HuH-7.5 (cell line): ENCODE measurements around the gene TRIM62.
"Not testable (repeated sequence)": the region's sequence is repeated elsewhere in the genome, so short reads cannot be mapped to it uniquely, and the experiment has no call there.

Source experiments
- DNase-seq: peaks from one replicate; pipeline ENCODE4 v3.0.0; 2011; ENCODE audit warnings: low spot score

The TRIM62 gene

DNA sequence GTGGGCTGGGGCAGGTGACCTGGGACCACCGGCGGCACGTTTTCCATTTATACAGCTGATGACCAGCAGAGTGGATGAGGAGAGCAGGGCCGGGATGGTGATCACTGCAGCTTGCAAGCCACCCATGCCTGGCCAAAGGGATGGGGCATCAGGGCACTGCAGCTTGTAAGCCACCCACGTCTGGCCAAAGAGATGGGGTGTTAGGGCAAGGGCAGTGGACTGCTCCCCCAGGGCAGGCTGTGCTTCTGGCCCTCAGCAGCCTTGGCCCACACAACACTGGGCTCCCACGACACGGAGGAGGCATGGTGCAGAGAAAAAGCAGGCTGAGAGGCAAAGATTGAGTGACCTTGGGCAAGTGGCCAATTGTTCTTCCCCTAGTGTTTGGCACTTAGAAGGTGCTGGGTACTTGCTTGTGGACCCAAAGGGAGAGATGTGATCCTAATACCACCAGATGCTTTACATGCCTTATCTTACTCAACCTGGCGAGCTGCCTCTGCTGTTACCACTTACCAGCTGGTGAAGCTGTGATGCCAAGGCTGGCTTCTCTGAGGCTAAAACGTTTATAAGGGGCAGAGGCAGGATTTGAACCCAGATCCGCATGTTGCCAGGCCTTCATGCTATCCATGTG, 48.3 kb downstream of the TRIM62 start:
- DNase-seq: no peak

DNA sequence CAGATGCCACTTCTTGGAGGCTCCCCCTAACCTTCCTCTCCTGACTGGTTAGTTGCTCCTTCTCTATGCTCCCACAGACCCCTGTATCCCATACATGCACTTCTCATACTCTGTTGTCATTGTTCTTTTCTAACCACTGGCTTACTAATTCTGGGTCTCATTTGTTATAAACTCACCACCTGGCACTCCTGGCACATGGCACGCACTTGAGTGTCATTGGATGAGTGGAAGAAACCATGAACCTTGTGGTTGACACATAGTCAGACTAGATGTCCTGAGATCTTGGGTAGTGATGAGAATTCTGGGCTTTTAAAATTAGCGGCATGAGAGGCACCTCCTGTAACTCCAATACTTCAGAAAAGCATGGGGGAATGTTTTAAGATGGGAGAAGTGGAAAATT, 49.3 kb downstream of the TRIM62 start:
- no peak for DNase-seq

DNA sequence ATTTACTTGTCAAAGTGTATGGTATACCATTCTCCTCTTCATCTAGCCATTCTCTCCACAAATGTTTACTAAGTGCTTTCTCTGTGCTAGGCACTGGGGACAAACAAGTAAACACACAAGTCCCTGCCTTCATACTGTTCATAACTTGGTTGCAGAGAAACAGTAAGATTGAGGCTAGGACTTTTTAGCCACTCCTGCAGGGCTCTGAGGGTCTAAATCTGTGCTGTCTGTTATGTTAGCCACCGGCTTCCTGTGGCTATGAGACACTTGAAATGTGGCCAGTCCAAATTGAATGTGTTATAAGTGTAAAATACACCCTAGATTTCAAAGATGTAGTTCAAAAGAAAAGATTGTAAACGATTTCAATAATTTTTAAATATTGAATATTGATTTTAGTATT, 50.7 kb downstream of the TRIM62 start:
- DNase-seq: no peak

DNA sequence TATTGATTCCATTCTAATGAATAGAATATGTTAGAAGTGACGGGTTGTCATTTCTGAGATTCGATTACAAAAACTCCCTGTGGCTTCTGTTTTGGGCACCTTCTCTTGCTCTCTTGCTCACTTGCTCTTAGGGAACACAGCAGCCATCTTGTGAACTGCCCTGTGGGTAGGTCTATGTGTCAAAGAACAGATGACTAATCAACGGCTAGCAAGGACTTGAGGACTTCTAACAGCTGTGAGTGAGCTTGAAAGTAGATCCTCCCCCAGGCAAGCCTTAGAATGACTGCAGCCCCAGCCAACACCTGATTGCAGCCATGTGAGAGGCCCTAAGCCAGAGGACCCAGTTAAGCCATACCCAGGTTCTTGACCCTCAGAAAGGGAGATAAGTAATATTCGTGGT, 51.5 kb downstream of the TRIM62 start:
- no peak for DNase-seq

DNA sequence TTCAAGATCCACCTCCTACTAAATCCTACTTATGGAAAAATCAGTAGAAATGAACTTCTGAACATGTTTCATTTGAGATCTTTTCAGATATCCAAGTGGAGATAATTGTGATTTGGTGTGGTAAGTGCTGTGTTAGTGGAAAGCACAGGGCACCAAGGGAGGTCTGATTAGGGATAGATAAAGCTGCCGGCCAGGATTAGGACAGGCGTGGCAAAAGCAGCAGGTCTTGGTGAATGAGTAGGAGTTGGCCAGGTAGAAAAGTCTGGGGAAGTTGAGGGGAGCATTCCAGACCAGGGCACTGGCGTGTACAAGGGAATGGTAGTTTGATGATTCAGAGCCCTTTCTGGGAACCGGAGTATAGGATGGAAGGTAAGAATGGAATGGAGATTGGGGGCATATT, 53.1 kb downstream of the TRIM62 start:
- no peak for DNase-seq

DNA sequence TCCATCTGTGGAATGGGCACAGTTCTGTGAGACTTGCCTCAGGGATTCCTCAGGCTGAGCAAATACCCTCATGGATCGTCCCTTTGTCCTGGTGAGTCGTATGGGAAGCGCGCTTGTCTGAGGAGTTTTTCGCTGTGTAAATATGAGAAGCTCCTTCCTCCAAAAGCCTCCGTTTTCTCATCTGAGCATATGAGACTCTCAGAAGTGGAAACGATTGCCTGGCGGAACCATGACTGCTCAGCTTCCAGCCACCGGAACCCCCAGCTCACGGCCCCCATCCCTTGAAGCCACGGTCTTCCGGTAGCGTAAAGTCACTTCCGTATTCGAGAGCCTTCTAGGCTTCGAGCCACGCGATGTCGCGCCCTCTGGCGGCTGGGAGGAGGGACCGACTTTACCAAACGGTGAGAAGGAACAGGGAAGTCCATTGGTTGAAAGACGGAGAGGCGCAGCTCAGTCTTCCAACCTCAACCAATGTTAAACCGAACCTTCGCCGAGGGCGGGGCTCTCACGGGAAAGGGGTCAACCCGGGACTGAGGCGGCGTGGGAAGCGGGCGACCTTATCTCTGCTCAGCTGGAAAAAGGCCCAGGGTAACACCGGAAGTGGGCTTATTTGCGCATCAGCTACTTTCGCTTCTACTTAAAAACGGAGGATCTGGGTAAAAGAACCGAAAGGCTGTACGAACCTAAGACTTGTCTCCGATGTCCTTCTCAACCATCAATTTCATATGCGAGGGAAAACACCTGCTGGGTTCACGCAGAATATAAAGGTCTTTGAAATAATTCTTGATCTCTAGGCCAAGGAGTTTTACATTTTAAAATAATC, 54.6 kb downstream of the TRIM62 start:
- peak; percentile 82 for DNase-seq

DNA sequence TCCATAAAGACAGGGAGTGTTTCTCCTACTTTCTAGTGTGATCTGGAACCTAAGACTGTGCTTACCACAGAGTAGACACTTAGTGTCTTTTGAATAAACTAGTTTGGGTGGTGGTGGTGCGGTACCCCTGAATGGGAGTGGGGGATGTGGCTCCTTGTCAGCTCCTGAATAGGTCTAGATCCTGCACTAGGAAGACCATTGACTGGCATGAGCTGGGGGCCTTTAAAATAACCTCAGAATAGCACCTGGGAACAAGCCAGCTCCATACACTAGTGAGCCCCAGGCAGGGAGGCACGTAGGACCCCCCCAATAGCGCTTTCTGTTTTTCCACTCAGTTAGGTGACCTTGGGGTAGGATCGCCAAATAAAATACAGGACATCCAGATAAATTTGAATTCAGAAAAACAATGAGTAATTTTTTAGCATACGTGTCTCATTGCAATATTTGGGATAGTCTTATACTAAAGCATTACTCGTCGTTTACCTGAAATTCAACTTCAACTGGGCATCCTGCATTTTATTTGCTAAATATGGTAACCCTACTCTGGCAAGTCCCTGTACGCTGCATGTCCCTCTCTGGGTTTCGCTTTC, 55.3 kb downstream of the TRIM62 start:
- DNase-seq: no peak

DNA sequence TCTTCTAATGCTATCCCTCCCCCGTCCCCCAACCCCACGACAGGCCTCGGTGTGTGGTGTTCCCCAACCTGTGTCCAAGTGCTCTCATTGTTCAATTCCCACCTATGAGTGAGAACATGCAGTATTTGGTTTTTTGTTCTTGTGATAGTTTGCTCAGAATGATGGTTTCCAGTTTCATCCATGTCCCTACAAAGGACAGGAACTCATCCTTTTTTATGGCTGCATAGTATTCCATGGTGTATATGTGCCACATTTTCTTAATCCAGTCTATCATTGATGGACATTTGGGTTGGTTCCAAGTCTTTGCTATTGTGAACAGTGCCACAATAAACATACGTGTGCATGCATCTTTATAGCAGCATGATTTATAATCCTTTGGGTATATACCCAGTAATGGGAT, 57.2 kb downstream of the TRIM62 start:
- not testable (repeated sequence) for DNase-seq

DNA sequence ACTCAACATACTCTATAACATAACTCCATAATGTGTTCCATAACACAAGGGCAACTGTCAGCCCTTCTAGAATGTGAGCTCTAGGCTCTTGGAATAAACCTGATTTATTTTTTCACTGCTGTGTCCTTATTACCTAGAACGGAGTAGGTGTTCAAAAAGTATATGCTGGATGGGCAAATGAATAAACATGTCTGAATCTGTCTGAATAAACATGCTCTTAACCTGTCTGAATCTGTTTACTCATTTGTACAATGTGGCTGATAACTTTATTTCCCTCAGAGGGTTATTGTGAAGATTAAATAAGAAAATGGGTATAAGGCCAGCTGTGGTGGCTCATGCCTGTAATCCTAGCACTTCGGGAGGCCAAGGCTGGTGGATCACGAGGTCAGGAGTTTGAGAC, 58.6 kb downstream of the TRIM62 start:
- DNase-seq: no peak

DNA sequence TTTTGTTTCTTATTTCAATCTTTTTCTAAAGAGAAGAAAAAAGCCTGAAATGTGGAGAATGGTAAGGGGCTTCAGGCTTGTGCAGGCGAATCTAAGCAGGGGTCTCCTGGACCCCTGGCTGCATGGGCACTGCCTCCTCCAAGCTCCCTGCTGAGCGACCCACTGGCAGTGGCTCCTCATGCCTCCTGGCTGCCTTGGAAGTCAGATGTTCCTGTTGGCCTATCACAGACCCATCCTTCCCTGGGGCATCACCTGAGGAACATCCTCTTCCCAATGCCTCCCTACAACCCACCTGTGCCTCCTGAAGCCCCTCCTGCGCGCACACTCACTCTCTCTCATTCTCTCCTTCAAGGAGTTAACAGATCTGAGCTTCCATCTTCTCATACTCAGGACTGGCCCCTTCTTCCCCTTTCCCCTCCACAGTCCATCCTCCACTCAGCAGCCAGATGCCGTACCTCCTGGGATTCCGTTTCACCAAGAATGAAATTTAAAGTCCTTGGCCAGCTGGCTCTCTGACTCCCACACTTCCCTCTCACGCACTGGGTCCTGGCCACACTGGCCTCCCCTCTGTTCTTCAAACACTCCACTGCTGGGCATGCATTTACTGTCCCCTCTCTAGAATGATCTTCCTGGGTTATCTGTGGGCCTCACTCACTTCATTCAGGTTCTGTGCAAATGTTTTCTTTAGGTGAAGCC, 59.2 kb downstream of the TRIM62 start:
- no peak for DNase-seq

DNA sequence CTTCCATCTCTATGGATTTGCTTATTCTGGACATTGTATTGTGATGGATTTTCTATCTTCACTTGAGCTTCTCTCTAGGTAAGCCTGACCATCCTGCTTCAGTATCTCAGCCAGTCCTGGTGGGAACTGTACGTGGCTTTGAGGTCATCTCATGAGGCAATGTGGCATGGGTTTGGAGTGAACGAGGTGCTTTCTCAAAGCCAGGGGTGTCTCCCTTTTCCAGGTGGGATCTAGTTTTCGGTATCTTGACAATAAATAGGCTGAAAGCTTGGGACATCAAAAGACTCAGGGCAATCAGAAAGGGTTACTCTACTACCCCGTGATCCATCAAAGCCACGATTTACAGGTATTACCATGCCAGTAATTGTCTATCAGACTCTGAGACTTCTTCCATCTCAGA, 60.1 kb downstream of the TRIM62 start:
- no peak for DNase-seq

DNA sequence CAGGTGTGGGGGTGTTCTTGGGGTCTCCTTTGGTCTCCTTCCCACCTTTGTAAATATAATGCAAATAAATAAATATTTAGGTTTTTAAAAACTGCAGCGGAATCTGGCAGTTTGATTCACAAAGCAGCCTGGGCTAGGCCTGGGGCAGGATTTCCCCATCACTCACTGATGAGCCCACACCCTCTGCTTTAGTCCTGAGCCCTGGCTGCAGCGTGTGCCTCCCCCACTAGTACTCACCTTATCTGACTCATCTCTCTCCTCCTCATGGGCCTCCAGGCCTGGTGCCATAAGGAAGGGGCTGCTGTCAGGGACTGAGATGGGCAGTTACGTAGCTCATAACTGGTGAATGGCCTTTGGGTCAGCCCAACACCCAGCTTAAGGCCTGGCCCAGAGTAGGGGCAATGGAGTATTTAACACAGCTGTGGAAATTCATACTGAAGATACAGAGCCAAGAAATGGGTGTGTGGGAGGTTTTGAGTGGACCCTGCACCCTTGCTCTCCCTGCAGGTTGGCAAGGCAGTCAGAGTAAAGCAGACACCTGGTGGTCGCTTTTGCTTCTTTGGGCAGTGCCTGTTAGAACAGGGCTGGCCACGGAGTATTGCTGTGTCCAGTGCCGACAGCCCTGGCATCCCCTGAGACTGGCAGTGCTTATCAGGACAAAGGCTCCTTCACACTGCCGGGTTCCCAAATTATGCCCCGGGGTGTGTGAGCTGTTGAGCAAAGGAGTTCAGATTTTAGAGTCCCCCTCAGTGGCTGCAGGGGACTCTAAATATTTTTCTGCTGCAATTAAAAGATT, 61.2 kb downstream of the TRIM62 start:
- no peak for DNase-seq

DNA sequence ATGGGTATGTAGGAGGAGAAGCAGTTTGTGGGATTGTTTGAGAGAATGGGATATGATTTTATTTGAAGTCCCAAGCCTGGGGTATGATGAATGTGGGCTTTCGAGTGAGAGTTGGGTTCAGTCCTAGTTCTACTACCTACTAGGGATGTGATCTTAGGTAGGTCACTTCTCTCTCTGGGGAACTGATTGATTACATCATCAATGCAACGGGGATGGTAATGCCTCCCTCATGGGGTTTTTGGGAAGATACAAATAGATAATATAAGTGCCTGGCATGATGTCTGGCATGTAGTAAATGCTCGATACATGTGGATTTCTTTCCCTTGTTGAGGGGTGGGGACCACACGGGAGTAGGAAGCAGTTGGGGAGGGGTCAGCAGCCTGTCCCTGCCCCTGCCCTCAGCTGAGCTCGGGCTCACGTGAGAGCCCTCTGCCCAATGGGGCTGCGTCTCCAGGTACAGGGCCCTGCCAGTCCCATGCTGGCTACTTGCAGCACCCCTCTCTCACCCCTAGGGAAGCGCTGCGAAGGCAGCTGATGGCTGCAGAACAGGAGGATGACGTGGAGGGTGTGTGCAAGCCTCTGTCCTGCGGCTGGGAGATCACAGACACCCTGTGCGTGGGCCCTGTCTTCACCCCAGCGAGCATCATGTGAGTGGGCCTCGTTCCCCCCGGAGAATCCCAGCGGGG, 62.2 kb downstream of the TRIM62 start:
- DNase-seq: no peak

DNA sequence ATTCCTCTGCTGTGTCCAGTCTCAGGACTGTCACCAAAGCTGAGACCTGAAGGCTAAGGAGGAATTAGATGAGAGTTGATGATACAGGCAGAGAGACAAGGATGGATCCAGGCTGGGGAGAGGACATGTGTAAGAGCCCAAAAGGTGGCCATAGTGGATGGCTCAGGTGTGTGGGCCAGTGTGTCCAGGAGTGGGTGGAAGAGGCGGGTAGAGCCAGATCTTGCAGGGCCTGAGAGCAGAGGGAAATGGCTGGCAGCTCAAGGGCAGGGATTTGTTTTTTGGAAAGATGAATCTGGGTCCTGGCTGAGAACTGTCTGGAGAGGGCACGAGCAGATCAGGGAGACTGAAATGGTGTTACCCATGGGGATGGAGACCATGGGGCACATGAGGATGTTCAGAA, 62.8 kb downstream of the TRIM62 start:
- no peak for DNase-seq

DNA sequence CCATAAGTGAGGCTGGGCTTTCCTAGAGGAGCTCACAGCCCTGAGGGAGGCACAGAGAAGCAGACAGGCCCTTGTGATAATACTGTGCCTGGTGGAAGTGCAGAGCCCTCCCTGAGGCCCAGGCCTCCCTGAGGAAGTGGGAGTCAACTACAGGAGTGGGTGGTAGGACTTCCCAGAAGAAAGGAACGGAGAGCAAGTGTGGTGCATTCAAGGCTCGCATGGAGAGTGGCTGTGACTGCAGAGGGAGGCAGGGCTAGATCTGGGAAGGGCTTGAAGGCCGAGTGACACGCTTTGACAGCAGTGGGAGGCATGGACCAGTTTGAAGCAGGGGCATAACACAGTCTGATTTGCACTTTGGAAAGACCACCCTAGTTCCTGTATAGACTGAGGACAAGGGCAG, 63.6 kb downstream of the TRIM62 start:
- no peak for DNase-seq

DNA sequence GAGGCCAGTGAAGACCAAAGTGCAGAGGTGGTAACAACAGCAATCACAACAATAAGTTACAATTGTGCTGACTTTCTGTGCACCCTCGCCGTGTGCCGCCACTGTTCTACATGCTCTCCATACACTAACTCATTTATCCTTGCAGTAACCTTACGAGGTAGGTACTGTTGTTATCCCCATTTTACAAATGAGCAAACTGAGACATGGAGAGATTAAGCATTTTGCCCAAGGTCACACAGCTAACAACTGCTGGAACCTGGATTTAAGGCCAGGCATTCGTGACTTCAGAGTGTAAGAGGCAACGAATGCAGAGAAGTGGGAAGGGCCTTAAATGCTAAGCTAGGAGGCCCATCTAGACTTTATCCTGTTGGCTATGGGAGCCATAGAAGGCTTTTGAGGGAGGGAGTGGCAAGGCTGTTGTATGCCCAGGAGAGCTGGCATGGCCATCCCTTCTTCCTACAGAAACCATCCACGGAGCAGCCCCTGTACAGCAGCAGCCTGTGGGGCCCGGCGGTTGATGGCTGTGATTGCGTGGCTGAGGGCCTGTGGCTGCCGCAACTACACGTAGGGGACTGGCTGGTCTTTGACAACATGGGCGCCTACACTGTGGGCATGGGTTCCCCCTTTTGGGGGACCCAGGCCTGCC, 64.3 kb downstream of the TRIM62 start:
- no peak for DNase-seq

DNA sequence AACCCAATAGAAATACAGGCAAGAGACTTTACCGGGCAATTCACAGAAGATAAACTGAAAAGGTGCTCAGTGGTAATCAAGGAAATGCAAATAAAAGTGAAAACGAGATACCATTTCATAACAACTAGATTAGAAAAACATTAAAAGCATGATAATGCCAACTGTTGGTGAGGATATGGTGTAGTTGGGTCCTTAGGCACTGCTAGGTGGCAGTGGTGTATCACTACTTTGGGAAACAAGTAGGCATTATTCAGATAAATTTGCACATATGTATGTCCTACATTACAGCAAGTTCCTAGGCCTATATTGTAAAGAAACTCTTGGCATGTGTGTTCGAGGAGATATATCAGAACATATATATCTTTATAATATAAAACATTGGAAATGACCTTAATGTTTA, 69.9 kb downstream of the TRIM62 start:
- DNase-seq: no peak

DNA sequence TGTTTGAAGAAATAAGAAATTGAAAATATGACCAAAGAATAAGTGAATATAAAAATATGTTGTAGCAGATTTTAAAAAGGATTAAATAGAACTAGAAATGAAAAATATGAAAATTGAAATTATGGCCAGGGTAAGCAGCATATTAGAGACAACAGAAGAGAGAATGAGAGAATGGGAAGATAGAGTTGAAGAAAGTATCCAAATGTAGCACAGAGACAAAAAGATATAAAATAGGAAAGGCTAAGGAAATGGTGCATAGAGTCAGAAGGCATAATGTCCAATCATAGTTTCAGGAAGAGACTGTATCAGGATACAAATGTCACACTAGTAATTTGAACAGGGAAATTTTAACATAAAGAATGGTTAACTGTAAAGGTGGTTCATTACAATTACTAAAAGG, 71.4 kb downstream of the TRIM62 start:
- no peak for DNase-seq

DNA sequence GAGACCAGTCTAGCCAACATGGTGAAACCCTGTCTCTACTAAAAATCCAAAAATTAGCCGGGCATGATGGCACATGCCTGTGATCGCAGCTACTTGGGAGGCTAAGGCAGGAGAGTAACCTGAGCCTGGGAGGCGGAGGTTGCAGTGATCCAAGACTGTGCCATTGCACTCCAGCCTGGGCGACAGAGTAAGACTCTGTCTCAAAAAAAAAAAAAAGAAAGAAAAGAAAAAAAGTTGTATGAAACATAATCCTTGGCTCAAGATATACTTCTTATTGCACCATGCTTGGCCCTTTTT, 81.8 kb downstream of the TRIM62 start:
- DNase-seq: not testable (repeated sequence)

DNA sequence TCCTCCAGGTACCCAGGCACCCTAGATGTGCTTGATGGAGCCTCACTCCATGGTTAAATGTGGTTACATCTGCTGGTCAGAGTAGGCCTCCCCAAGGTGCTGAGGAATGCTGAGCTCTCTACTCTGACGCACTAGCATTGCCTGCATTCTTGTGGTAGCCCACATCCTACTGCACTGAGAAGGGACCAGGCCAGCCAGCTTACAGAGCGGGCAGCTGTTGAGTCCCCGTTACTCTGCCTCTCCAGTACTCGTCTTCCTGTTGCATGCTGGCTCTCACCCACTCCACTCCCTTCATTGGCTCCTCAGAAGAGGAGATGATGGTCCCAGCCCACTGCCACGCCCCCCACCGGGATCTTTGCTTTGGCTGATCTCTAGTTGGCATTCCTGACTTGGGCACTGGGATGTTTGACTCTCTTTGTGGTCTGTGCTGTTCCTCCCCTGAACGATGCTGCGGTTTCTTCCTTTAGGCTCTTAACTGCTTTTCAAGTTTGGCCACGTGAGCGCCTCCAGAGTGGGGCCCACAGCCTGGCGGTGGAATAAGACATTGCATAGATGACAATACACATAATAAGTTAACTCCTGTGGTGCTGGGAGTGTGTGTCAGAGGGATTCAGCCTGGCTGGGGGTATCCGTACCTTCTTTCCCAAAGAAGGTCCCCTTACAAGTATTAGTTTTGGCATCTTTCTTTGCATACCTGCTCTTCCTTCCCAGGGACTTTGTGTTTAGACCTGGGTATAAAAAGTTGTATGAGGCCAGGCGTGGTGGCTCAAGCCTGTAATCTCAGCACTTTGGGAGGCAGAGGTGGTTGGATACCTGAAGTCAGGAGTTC, 82.3 kb downstream of the TRIM62 start:
- DNase-seq: no peak
